ENCODE results near the gene AZIN2.
"Not testable (repeated sequence)": the region's sequence is repeated elsewhere in the genome, so short reads cannot be mapped to it uniquely, and the experiment has no call there.

AZIN2 gene

DNA sequence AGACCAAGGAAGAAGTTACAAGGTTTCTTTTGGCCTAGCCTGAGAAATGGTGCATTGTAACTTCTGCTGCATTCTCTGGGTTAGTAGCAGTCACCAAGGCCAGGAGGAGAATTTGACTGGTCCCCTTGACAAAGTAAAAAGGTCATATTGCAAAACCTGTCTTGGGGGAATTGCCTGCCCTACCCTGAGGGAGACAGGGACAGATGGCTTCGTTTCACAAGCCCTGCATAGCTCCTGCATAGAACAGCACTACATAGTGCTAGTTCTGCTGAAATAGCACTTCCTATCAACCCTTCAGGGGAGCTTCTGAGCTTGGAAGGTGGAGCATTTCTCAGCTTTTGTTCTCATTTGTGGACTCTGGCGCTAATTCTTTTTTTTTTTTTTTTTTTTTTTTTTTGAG, 23.9 kb upstream of the AZIN2 start:
- H3K36me3 ChIP-seq (ENCODE audit: control insufficient read depth in 2 of 2, insufficient read depth in 2 of 2, low read length in 2 of 2) = no peaks in the 10 kb centered on the region
- no peaks in the 10 kb centered on the region for H3K27me3 ChIP-seq (ENCODE audit: control insufficient read depth in 2 of 2, insufficient read depth in 2 of 2, low read length in 2 of 2)

DNA sequence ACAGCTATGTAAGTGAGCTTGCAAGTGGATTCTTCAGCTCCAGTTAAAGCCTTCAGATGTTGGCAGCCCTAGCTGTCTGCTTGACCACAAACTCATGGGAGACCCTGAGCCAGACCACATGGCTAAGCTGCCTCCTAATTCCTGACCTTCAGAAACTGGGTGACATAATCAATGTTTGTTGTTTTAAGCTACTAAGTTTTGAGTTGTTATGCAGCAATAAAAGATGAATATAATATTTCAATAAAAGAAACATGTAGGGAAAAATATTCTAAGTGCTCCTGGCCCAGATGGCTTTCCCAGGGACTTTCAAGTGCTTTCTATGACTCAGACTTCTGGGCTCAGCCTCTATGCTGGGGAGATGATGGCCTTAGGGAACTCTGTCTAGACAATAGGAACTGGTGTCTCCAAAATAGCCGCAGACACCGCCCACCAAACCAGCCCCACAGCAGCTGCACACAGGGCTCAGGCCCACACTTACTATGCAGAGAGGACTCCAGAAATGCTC, 20.3 kb upstream of the AZIN2 start:
- H3K9me3 ChIP-seq (ENCODE audit: control insufficient read depth in 2 of 2, low read length in 2 of 2) = peaks cover 5 to 10% of the 10 kb centered on the region in 2 donors
- H3K27me3 ChIP-seq (ENCODE audit: control insufficient read depth in 2 of 2, insufficient read depth in 2 of 2, low read length in 2 of 2) = no peaks in the 10 kb centered on the region
- H3K4me1 ChIP-seq (ENCODE audit: control insufficient read depth in 2 of 2, insufficient read depth in 2 of 2, low read length in 2 of 2) = peaks cover 4 to 5% of the 10 kb centered on the region in 2 donors
- H3K4me3 ChIP-seq (ENCODE audit: low read length in 2 of 2) = no peak overlapping the region
- H3K27ac ChIP-seq (ENCODE audit: low read depth in 2 of 2, low read length in 2 of 2) = no peak overlapping the region
- H3K36me3 ChIP-seq (ENCODE audit: control insufficient read depth in 2 of 2, insufficient read depth in 2 of 2, low read length in 2 of 2) = no peaks in the 10 kb centered on the region
- no peak overlapping the region for H3K9ac ChIP-seq (ENCODE audit: low read depth in 1 of 2, low read length in 2 of 2)

More for the DNA sequence above, 23.9 kb upstream of the AZIN2 start:
- Histone ChIP-seq H3K4me1 (ENCODE audit: control insufficient read depth in 2 of 2, insufficient read depth in 2 of 2, low read length in 2 of 2) (peaks cover 10% of the 10 kb centered on the region in 2 donors), H3K4me3 (ENCODE audit: low read length in 2 of 2) (no peak overlapping the region), H3K9me3 (ENCODE audit: control insufficient read depth in 2 of 2, low read length in 2 of 2) (no peaks in the 10 kb centered on the region), H3K27ac (ENCODE audit: low read depth in 2 of 2, low read length in 2 of 2) (no peak overlapping the region), H3K9ac (ENCODE audit: low read depth in 1 of 2, low read length in 2 of 2) (no peak overlapping the region)

DNA sequence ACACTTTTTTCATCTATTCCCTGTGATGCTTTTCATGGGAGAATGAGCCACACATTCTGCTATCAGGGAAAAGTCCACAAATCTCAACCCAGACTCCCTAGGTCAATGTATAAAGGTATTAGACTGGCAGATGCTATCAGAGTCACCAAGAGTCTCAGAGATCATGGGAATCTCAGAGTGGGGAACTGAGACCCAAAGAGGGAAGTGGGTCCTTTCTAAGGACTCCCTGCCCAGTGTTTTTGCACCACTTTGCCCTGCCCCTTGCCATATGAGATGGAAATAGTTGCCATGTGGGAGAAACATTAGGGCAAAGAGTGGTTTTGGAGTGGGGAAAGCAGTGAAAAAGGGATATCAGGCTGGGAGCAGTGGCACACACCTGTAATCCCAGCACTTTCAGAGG, 19.1 kb upstream of the AZIN2 start:
- H3K4me1 ChIP-seq (ENCODE audit: control insufficient read depth in 2 of 2, insufficient read depth in 2 of 2, low read length in 2 of 2) = peaks cover 0 to 5% of the 10 kb centered on the region in 2 donors
- H3K27ac ChIP-seq (ENCODE audit: low read depth in 2 of 2, low read length in 2 of 2) = no peak overlapping the region
- H3K27me3 ChIP-seq (ENCODE audit: control insufficient read depth in 2 of 2, insufficient read depth in 2 of 2, low read length in 2 of 2) = no peaks in the 10 kb centered on the region
- no peak overlapping the region for H3K9ac ChIP-seq (ENCODE audit: low read depth in 1 of 2, low read length in 2 of 2)
- H3K9me3 ChIP-seq (ENCODE audit: control insufficient read depth in 2 of 2, low read length in 2 of 2) = peaks cover 5 to 10% of the 10 kb centered on the region in 2 donors
- H3K36me3 ChIP-seq (ENCODE audit: control insufficient read depth in 2 of 2, insufficient read depth in 2 of 2, low read length in 2 of 2) = no peaks in the 10 kb centered on the region
- H3K4me3 ChIP-seq (ENCODE audit: low read length in 2 of 2) = no peak overlapping the region

DNA sequence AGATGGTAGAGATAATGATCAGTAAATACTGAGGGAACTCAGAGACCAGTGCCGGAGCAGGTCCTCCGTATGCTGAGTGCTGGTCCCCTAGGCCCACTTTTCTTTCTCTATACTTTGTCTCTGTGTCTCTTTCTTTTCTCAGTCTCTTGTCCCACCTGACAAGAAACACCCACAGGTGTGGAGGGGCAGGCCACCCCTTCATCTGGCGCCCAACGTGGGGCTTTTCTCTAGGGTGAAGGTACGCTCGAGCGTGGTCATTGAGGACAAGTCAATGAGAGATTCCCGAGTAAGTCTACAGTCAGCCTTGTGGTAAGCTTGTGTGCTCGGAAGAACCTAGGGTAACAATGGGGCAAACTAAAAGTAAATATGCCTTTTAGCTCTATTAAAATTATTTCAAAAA, 16.7 kb upstream of the AZIN2 start:
- not testable (repeated sequence) for H3K4me1 ChIP-seq (ENCODE audit: control insufficient read depth in 2 of 2, insufficient read depth in 2 of 2, low read length in 2 of 2); H3K27me3 ChIP-seq (ENCODE audit: control insufficient read depth in 2 of 2, insufficient read depth in 2 of 2, low read length in 2 of 2); H3K4me3 ChIP-seq (ENCODE audit: low read length in 2 of 2); H3K9ac ChIP-seq (ENCODE audit: low read depth in 1 of 2, low read length in 2 of 2); H3K27ac ChIP-seq (ENCODE audit: low read depth in 2 of 2, low read length in 2 of 2); H3K36me3 ChIP-seq (ENCODE audit: control insufficient read depth in 2 of 2, insufficient read depth in 2 of 2, low read length in 2 of 2)
- H3K9me3 ChIP-seq (ENCODE audit: control insufficient read depth in 2 of 2, low read length in 2 of 2) = peaks cover 5 to 10% of the 10 kb centered on the region in 2 donors

DNA sequence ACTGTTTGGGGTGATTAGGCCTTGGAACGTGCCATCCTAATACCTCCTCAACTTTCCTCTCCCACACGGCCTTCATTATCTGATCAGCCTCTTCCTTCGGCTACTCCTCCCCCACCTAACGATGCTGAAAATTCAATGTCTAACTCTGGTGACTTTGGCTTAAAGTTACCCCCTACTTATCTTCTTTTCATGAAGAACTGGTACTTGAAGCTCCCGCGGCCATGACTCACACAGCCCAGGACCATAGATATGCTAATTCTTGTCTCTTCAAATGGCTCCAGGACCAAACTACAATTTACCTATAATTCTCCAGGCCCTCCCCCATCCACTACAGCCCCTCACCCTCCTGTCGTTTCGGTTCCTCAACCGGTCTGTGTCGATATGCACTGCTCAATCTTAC, 15.7 kb upstream of the AZIN2 start:
- Histone ChIP-seq H3K27me3 (ENCODE audit: control insufficient read depth in 2 of 2, insufficient read depth in 2 of 2, low read length in 2 of 2) (no peaks in the 10 kb centered on the region), H3K9me3 (ENCODE audit: control insufficient read depth in 2 of 2, low read length in 2 of 2) (peaks cover 5 to 10% of the 10 kb centered on the region in 2 donors), H3K27ac (ENCODE audit: low read depth in 2 of 2, low read length in 2 of 2) (no peak overlapping the region), H3K4me1 (ENCODE audit: control insufficient read depth in 2 of 2, insufficient read depth in 2 of 2, low read length in 2 of 2) (no peaks in the 10 kb centered on the region), H3K9ac (ENCODE audit: low read depth in 1 of 2, low read length in 2 of 2) (no peak overlapping the region), H3K36me3 (ENCODE audit: control insufficient read depth in 2 of 2, insufficient read depth in 2 of 2, low read length in 2 of 2) (no peaks in the 10 kb centered on the region), H3K4me3 (ENCODE audit: low read length in 2 of 2) (no peak overlapping the region)

DNA sequence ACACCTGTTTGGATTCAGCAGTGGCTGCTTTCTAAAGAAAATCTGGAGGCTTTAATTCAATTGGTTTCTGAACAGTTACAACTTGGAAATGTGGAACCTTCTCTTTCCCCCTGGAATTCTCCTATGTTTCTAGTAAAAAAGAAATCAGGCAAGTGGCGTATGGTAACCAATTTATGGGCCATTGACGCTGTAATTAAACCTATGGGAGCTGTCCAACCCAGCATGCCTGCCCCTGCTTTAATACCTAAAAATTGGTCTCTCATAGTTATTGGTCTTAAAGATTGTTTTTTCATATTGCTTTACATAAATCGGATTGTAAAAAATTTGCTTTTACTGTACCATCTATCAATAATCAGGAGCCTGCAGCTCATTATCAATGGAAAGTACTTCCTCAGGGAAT, 14.5 kb upstream of the AZIN2 start:
- H3K27ac ChIP-seq (ENCODE audit: low read depth in 2 of 2, low read length in 2 of 2); H3K27me3 ChIP-seq (ENCODE audit: control insufficient read depth in 2 of 2, insufficient read depth in 2 of 2, low read length in 2 of 2); H3K4me3 ChIP-seq (ENCODE audit: low read length in 2 of 2); H3K36me3 ChIP-seq (ENCODE audit: control insufficient read depth in 2 of 2, insufficient read depth in 2 of 2, low read length in 2 of 2); H3K9ac ChIP-seq (ENCODE audit: low read depth in 1 of 2, low read length in 2 of 2); H3K4me1 ChIP-seq (ENCODE audit: control insufficient read depth in 2 of 2, insufficient read depth in 2 of 2, low read length in 2 of 2): not testable (repeated sequence)
- H3K9me3 ChIP-seq (ENCODE audit: control insufficient read depth in 2 of 2, low read length in 2 of 2) = peaks cover 5 to 10% of the 10 kb centered on the region in 2 donors

DNA sequence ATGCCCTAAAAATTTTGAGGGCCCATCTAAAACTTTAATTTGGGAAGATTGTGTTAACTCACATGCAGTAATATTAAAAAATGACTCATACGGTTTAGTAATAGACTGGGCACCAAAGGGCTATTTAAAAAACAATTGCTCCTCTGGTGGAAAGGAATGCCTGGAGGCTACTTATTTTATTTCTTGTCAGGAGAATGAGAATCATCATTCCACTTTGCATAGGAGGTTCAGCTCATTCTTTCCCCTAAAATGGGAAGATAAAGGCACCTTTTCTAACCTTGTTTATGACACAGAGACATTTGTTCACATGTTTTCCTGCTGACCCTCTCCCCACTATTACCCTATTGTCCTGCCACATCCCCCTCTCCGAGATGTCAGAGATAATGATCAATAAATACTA, 12.8 kb upstream of the AZIN2 start:
- not testable (repeated sequence) for H3K4me1 ChIP-seq (ENCODE audit: control insufficient read depth in 2 of 2, insufficient read depth in 2 of 2, low read length in 2 of 2); H3K27me3 ChIP-seq (ENCODE audit: control insufficient read depth in 2 of 2, insufficient read depth in 2 of 2, low read length in 2 of 2); H3K9ac ChIP-seq (ENCODE audit: low read depth in 1 of 2, low read length in 2 of 2); H3K4me3 ChIP-seq (ENCODE audit: low read length in 2 of 2); H3K27ac ChIP-seq (ENCODE audit: low read depth in 2 of 2, low read length in 2 of 2); H3K36me3 ChIP-seq (ENCODE audit: control insufficient read depth in 2 of 2, insufficient read depth in 2 of 2, low read length in 2 of 2)
- peaks cover 4 to 10% of the 10 kb centered on the region in 2 donors for H3K9me3 ChIP-seq (ENCODE audit: control insufficient read depth in 2 of 2, low read length in 2 of 2)

DNA sequence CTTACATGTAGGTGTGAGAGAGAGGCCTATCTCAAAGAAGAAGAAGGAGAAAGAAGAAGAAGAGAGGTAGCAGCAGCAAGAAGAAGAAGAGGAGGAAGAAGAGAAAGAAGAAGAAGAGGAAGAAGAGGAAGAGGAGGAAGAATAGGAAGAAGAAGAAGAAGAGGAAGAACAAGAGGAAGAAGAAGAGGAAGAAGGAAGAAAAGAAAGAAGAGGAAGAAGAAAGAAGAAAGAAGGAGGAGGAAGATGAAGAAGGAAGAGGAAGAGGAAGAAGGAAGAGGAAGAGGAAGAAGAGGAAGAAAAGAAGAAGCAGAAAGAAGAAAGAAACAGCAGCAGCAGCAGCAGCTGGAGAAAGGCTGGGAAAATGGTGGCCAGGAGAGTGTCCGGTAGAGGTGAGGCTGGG, 10.3 kb upstream of the AZIN2 start:
- Histone ChIP-seq H3K27ac (ENCODE audit: low read depth in 2 of 2, low read length in 2 of 2) (no peak overlapping the region), H3K36me3 (ENCODE audit: control insufficient read depth in 2 of 2, insufficient read depth in 2 of 2, low read length in 2 of 2) (no peaks in the 10 kb centered on the region), H3K4me1 (ENCODE audit: control insufficient read depth in 2 of 2, insufficient read depth in 2 of 2, low read length in 2 of 2) (no peaks in the 10 kb centered on the region), H3K27me3 (ENCODE audit: control insufficient read depth in 2 of 2, insufficient read depth in 2 of 2, low read length in 2 of 2) (no peaks in the 10 kb centered on the region), H3K9ac (ENCODE audit: low read depth in 1 of 2, low read length in 2 of 2) (no peak overlapping the region), H3K9me3 (ENCODE audit: control insufficient read depth in 2 of 2, low read length in 2 of 2) (no peaks in the 10 kb centered on the region), H3K4me3 (ENCODE audit: low read length in 2 of 2) (no peak overlapping the region)

DNA sequence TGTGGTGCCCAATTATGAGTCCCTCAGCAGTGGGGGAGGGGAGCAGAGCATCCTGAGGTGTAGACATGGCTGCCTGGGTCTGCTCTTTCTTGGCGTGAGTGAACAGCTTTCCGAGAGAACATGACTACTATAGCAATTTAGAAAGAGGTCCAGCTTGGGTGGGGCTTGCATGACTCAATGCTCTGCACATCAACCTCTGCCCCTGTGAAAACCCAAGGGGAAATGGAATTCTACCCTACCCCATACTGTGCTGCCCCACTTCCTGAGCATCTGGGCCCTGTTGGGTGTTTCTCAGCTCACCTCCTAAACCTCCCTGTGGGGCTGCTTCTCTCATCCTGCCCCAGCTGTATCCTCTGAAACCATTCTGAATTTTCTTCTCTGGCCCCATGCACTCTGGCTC, 8.2 kb upstream of the AZIN2 start:
- Histone ChIP-seq H3K27ac (ENCODE audit: low read depth in 2 of 2, low read length in 2 of 2) (no peak overlapping the region), H3K4me1 (ENCODE audit: control insufficient read depth in 2 of 2, insufficient read depth in 2 of 2, low read length in 2 of 2) (no peaks in the 10 kb centered on the region), H3K4me3 (ENCODE audit: low read length in 2 of 2) (no peak overlapping the region)

DNA sequence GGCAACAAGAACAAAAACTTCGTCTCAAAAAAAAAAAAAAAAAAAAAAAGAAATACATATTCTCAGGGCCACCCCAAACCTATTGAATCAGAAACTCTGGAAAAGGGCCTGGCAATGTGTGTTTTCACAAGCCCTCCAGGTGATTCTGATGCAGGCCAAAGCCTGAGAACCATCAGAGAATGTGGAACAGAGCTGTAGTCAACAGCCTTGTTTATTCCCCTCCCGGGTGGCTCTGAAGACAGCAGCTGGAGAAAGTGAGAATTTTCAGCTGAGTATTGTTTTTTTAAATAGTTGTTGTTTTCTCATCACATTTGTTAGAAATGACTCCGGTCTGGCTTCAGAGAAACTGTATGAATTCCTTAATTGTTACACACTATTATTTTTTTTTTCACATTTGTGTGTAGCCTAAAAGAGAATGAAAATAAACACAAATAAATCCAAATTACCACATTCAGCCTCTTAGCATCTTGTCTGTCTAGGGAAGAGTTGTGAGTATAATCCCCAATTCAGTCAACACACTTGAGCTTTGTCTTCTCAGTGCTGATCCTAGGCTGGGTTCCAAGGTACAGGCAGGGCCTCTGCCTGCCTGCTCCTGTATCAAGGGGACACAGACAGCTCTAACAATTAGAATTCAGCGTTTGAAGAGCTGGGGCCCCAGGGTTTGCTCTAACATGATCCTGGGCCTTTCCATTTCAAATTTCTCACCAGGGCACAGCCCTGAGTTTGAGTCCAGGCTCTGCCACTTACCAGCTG, 6.6 kb upstream of the AZIN2 start:
- Histone ChIP-seq H3K36me3 (ENCODE audit: control insufficient read depth in 2 of 2, insufficient read depth in 2 of 2, low read length in 2 of 2) (no peaks in the 10 kb centered on the region), H3K9ac (ENCODE audit: low read depth in 1 of 2, low read length in 2 of 2) (no peak overlapping the region), H3K27ac (ENCODE audit: low read depth in 2 of 2, low read length in 2 of 2) (no peak overlapping the region), H3K9me3 (ENCODE audit: control insufficient read depth in 2 of 2, low read length in 2 of 2) (no peaks in the 10 kb centered on the region), H3K27me3 (ENCODE audit: control insufficient read depth in 2 of 2, insufficient read depth in 2 of 2, low read length in 2 of 2) (no peaks in the 10 kb centered on the region), H3K4me3 (ENCODE audit: low read length in 2 of 2) (no peak overlapping the region), H3K4me1 (ENCODE audit: control insufficient read depth in 2 of 2, insufficient read depth in 2 of 2, low read length in 2 of 2) (no peaks in the 10 kb centered on the region)

More for the DNA sequence above, 8.2 kb upstream of the AZIN2 start:
- Histone ChIP-seq H3K27me3 (ENCODE audit: control insufficient read depth in 2 of 2, insufficient read depth in 2 of 2, low read length in 2 of 2) (no peaks in the 10 kb centered on the region), H3K9me3 (ENCODE audit: control insufficient read depth in 2 of 2, low read length in 2 of 2) (no peaks in the 10 kb centered on the region), H3K9ac (ENCODE audit: low read depth in 1 of 2, low read length in 2 of 2) (no peak overlapping the region), H3K36me3 (ENCODE audit: control insufficient read depth in 2 of 2, insufficient read depth in 2 of 2, low read length in 2 of 2) (no peaks in the 10 kb centered on the region)
